GM12878 (cell line): ENCODE data around the gene LRRC40. TPM values are rescaled to one million over a fixed set of nuclear protein-coding genes. Genes with fewer than 3 reads are reported as not detected.

Experiments
- ATAC-seq: fragments of 200-7000 bp; cut with Tn5 transposase; 3 replicates; pipeline ENCODE4 v1.9.1; 2020; ENCODE audit warnings: mild to moderate bottlenecking, moderate library complexity
- BruUV-seq: library from RNA; stranded (reverse); fragments of 400-500 nt; replicated peaks from 2 replicates; lab custom pipeline; 2021; lab: Mats Ljungman, UMichigan
- CTCF ChIA-PET: fragments of 300-600 bp; sonication (Branson Sonifier 250); formaldehyde crosslinking; extraction: SDS; loops from one replicate; lab custom pipeline; 2021; ENCODE audit warnings: inconsistent platforms; lab: Yijun Ruan, JAX
- POLR2A ChIA-PET: fragments of 350-600 bp; formaldehyde crosslinking; extraction: SDS; loops from one replicate; lab custom pipeline; 2021; ENCODE audit warnings: inconsistent platforms; lab: Charles Lee
- RAD21 ChIA-PET: fragments of 300-600 bp; sonication (Branson Sonifier 250); formaldehyde crosslinking; loops from one replicate; lab custom pipeline; 2023; ENCODE audit warnings: antibody characterized with exemption; ENCODE audit not compliant: unreplicated experiment; lab: Charles Lee
- SMC1A ChIA-PET: fragments of 300-600 bp; sonication (Branson Sonifier 250); formaldehyde crosslinking; loops from one replicate; lab custom pipeline; 2023; ENCODE audit not compliant: unreplicated experiment, uncharacterized antibody; lab: Charles Lee
- DNase-seq: peaks from one replicate; pipeline ENCODE4 v3.0.0-alpha.2; 2011; ENCODE audit warnings: low read depth, low spot score
- FAIRE-seq: peaks from 3 replicates; lab custom pipeline; 2011; peaks lifted over from hg19 to GRCh38; lab: Jason Lieb, UNC
- H2AFZ ChIP-seq: 2 replicates; pipeline ENCODE4 v1.6.0; 2011; ENCODE audit warnings: low read depth, low read length, control low read depth; ENCODE audit not compliant: control insufficient read depth
- H3K27ac ChIP-seq: 2 replicates; pipeline ENCODE4 v1.5.1; 2011; ENCODE audit warnings: control low read depth; ENCODE audit not compliant: control insufficient read depth, insufficient read depth
- H3K27me3 ChIP-seq, 2 experiments: replicated peaks in 1 of 2; 2 replicates each; pipeline versions ENCODE4 v1.6.0 to v1.6.1; 2011; ENCODE audit warnings: low read length in 1 of 2; ENCODE audit not compliant: control insufficient read depth in 2 of 2, insufficient read depth in 2 of 2
- H3K36me3 ChIP-seq, 2 experiments: 2 replicates each; pipeline ENCODE4 v1.5.1; 2011; ENCODE audit warnings: low read length in 1 of 2; ENCODE audit not compliant: control insufficient read depth in 2 of 2, insufficient read depth in 2 of 2
- H3K4me1 ChIP-seq: 2 replicates; pipeline ENCODE4 v1.6.1; 2011; ENCODE audit warnings: mild to moderate bottlenecking, low read length, moderate library complexity, mixed read lengths; ENCODE audit not compliant: control insufficient read depth, insufficient read depth
- H3K4me2 ChIP-seq: 2 replicates; pipeline ENCODE4 v1.6.0; 2011; ENCODE audit warnings: control low read depth; ENCODE audit not compliant: control insufficient read depth, insufficient read depth
- H3K4me3 ChIP-seq: fragments of 200-600 bp; sonication (generic); 2 replicates; pipeline ENCODE4 v1.5.1; 2016
- H3K79me2 ChIP-seq: 2 replicates; pipeline ENCODE4 v1.6.0; 2011; ENCODE audit warnings: low read length; ENCODE audit not compliant: control insufficient read depth, insufficient read depth
- H3K9ac ChIP-seq: 2 replicates; pipeline ENCODE4 v1.8.0; 2011; ENCODE audit warnings: low read length, control low read depth, mixed read lengths; ENCODE audit not compliant: control insufficient read depth, insufficient read depth
- H3K9me3 ChIP-seq: replicated peaks from 3 replicates; pipeline ENCODE4 v1.5.1; 2011; ENCODE audit warnings: mild to moderate bottlenecking, low read length; ENCODE audit not compliant: control insufficient read depth, insufficient read depth
- H4K20me1 ChIP-seq: 2 replicates; pipeline ENCODE4 v1.6.0; 2011; ENCODE audit not compliant: control insufficient read depth, insufficient read depth
- BCL11A ChIP-seq: IDR thresholded peaks from 2 replicates; pipeline ENCODE4 v1.6.1; 2011; ENCODE audit warnings: low read depth, low read length
- BMI1 ChIP-seq: fragments of 450-650 bp; IDR thresholded peaks from 2 replicates; pipeline ENCODE4 v1.6.1; 2016; ENCODE audit warnings: mild to moderate bottlenecking, moderate library complexity, borderline replicate concordance
- IKZF2 ChIP-seq, 2 experiments: fragments of 450-650 bp; IDR thresholded peaks; 2 replicates each; pipeline ENCODE4 v1.6.1; 2017; ENCODE audit warnings: mild to moderate bottlenecking in 2 of 2, moderate library complexity in 2 of 2
- IRF3 ChIP-seq: fragments of 450-650 bp; IDR thresholded peaks from 2 replicates; pipeline ENCODE4 v1.6.1; 2014; ENCODE audit warnings: mild to moderate bottlenecking
- JUND ChIP-seq: IDR thresholded peaks from 2 replicates; pipeline ENCODE4 v1.6.1; 2012; ENCODE audit warnings: low read depth, mild to moderate bottlenecking, low read length, improper control_type of control experiment, moderate library complexity
- MEF2A ChIP-seq: IDR thresholded peaks from 2 replicates; pipeline ENCODE4 v1.6.1; 2011; ENCODE audit warnings: low read depth, mild to moderate bottlenecking, low read length, moderate library complexity; ENCODE audit not compliant: insufficient read depth
- NBN ChIP-seq: fragments of 450-650 bp; IDR thresholded peaks from 2 replicates; pipeline ENCODE4 v1.6.1; 2016
- RELB ChIP-seq: fragments of 450-650 bp; IDR thresholded peaks from 2 replicates; pipeline ENCODE4 v1.6.1; 2017; ENCODE audit warnings: low read depth, mild to moderate bottlenecking, moderate library complexity
- SIX5 ChIP-seq: IDR thresholded peaks from 2 replicates; pipeline ENCODE4 v1.6.1; 2011; ENCODE audit warnings: mild to moderate bottlenecking, low read depth, low read length, moderate library complexity; ENCODE audit not compliant: severe bottlenecking
- SKIL ChIP-seq: fragments of 450-650 bp; IDR thresholded peaks from 2 replicates; pipeline ENCODE4 v1.6.1; 2017; ENCODE audit warnings: mild to moderate bottlenecking, low read depth, inconsistent platforms; ENCODE audit not compliant: poor library complexity, severe bottlenecking
- STAT1 ChIP-seq: fragments of 450-650 bp; conservative IDR thresholded peaks from 2 replicates; pipeline ENCODE4 v1.6.1; 2014; ENCODE audit warnings: antibody characterized with exemption, mild to moderate bottlenecking
- STAT3 ChIP-seq: IDR thresholded peaks from 2 replicates; pipeline ENCODE4 v1.6.1; 2011; ENCODE audit warnings: low read depth, low read length, improper control_type of control experiment
- ZBTB33 ChIP-seq: fragments of 450-650 bp; IDR thresholded peaks from 2 replicates; pipeline ENCODE4 v1.6.1; 2017; ENCODE audit warnings: mild to moderate bottlenecking
- ZNF217 ChIP-seq: fragments of 450-650 bp; IDR thresholded peaks from 2 replicates; pipeline ENCODE4 v1.6.1; 2017; ENCODE audit warnings: antibody characterized with exemption, mild to moderate bottlenecking
- WGBS: methylation state at CpG from one replicate; pipeline ENCODE4 v1.1.6; 2016; ENCODE audit warnings: low lambda C conversion rate; ENCODE audit not compliant: insufficient replicate concordance, insufficient coverage; ENCODE audit errors: missing lambda C conversion rate; 5-methylcytosine and 5-hydroxymethylcytosine counted together
- in situ Hi-C: fragments of 300-500 bp; cut with MboI; formaldehyde crosslinking; loops from 9 replicates; pipeline ENCODE4 v1.14.3; 2018; ENCODE audit warnings: mixed read lengths
- intact Hi-C: fragments of 100-400 bp; cut with micrococcal nuclease; formaldehyde crosslinking; loops from one replicate; pipeline ENCODE4 v1.14.2; 2022; ENCODE audit not compliant: unreplicated experiment
- polyA plus RNA-seq, 11 experiments: library from polyadenylated mRNA; depleted of rRNA in 4 of 11; unstranded in 6 of 11; stranded (reverse) in 5 of 11; fragments of >200 nt; fragmentation: Nextera tagmentation in 4 of 11; fragmentation: Illumina TruSeq in 1 of 11; extraction: Ambion mirVana in 4 of 11; extraction: Trizol in 1 of 11; gene quantifications; 1 replicate in 1 of 11; 2 replicates in 10 of 11; pipeline versions ENCODE4 v1.2.1 to v1.2.3, GENCODE V29; 2011 to 2016; ENCODE audit warnings: inconsistent platforms in 2 of 11, missing spikeins in 2 of 11, low read depth in 1 of 11
- total RNA-seq, 4 experiments: library from RNA; depleted of rRNA in 3 of 4; stranded (reverse); fragments of >200 nt in 3 of 4; fragmentation: Illumina TruSeq in 1 of 4; extraction: Trizol in 1 of 4; gene quantifications; 2 replicates each; pipeline versions ENCODE4 v1.2.1 to v1.2.3, GENCODE V29; 2013 to 2021

LRRC40 gene
- total and polyA plus RNA-seq, 10 of the 15 experiments (the other 5 are each of a cell fraction or from before 2014, with no cell fraction given) = 19.5 to 44.3 (median 30.9) TPM

- TF ChIP-seq ZBTB33 = no peak
- no peak for TF ChIP-seq STAT3
- TF ChIP-seq STAT1 = no peak
- TF ChIP-seq IKZF2 (IDR thresholded peaks at IDR 0.05) = no peak
Measured at GRCh38 chr1:70231475-70231874, 26.1 kb upstream of the LRRC40 start (continued).

- no peak overlapping the region for H2AFZ ChIP-seq
- H3K9me3 ChIP-seq = no peaks in the 10 kb centered on the region
- H3K27ac ChIP-seq = no peak overlapping the region
- no peaks in the 10 kb centered on the region for H3K27me3 ChIP-seq
- intact Hi-C loops = no loop called here
- 98% methylated on average over 2 of the region's 2 CpGs for WGBS
- H3K79me2 ChIP-seq = peaks cover 44% of the 10 kb centered on the region
- no peak overlapping the region for H3K9ac ChIP-seq
- SMC1A ChIA-PET = interaction anchor here (0.7 to 2.0 kb wide), 3 partner anchors 24 to 32 kb away, joined by 3 to 5 read pairs (median 4); no protein-coding TSS in a partner anchor
- DNase-seq (no peak), ATAC-seq (no peak), FAIRE-seq (no peak)
- peaks cover 8% of the 10 kb centered on the region for H3K4me1 ChIP-seq
- CTCF ChIA-PET = interaction anchor here (1.5 kb wide), 1 partner anchor 37 kb away, joined by 3 read pairs; no protein-coding TSS in a partner anchor
- no peak overlapping the region for H3K4me3 ChIP-seq
- H3K36me3 ChIP-seq = peaks cover 2 to 23% of the 10 kb centered on the region in 2 experiments
- RAD21 ChIA-PET = interaction anchor here (1.2 to 3.0 kb wide), 2 partner anchors 90 to 95 kb away, joined by 3 to 8 read pairs; no protein-coding TSS in a partner anchor
- H3K4me2 ChIP-seq = no peak overlapping the region
- in situ Hi-C loops = no loop called here
- H4K20me1 ChIP-seq = no peaks in the 10 kb centered on the region
- POLR2A ChIA-PET = interaction anchor here (0.7 to 0.8 kb wide), 2 partner anchors 73 to 124 kb away, joined by 3 read pairs; no protein-coding TSS in a partner anchor
- no TSS peak for BruUV-seq
- TF ChIP-seq SKIL (no peak), ZNF217 (no peak), NBN (no peak), JUND (no peak), BMI1 (no peak), MEF2A (no peak), STAT3 (no peak), BCL11A (no peak), IRF3 (no peak), RELB (no peak), SIX5 (no peak)
Measured at GRCh38 chr1:70228670-70229069, 23.3 kb upstream of the LRRC40 start.
